ENCODE results near the gene ASXL1. TPM values are rescaled to one million over a fixed set of nuclear protein-coding genes. Genes with fewer than 3 reads are reported as not detected.
"Not testable (repeated sequence)": the region's sequence is repeated elsewhere in the genome, so short reads cannot be mapped to it uniquely, and the experiment has no call there.

ASXL1 gene
- total RNA-seq, 6 donors from 2014 or later, result 60.6 to 389 (median 88.5) TPM

GRCh38 chr20:32366380-32366779, 8.2 kb downstream of the ASXL1 start:
- 79 to 85% methylated on average over 2 of the region's 2 CpGs for WGBS, 2 donors
- no peaks in the 10 kb centered on the region for H3K9me3 ChIP-seq
- H3K4me3 ChIP-seq, result no peak overlapping the region
- no peak overlapping the region for H3K27ac ChIP-seq
- no peaks in the 10 kb centered on the region for H3K27me3 ChIP-seq
- H3K36me3 ChIP-seq, result peaks cover 0 to 21% (median 11%) of the 10 kb centered on the region in 4 donors
- DNase-seq (no peak), ATAC-seq (ENCODE audit: low FRiP score in 2 of 2) (no peak)
- TF ChIP-seq POLR2AphosphoS5 (IDR thresholded peaks at IDR 0.05) (no peak), POLR2A (IDR thresholded peaks at IDR 0.05) (no peak), CTCF (IDR thresholded peaks at IDR 0.05) (no peak), EP300 (IDR thresholded peaks at IDR 0.05) (no peak)
- H3K4me1 ChIP-seq, result peaks cover 24 to 70% (median 43%) of the 10 kb centered on the region in 4 donors

GRCh38 chr20:32368323-32368722, 10.2 kb downstream of the ASXL1 start:
- DNase-seq (no peak), ATAC-seq (ENCODE audit: low FRiP score in 2 of 2) (no peak)
- peaks cover 4 to 37% (median 17%) of the 10 kb centered on the region in 4 donors for H3K36me3 ChIP-seq
- no peak for TF ChIP-seq POLR2A (IDR thresholded peaks at IDR 0.05)
- TF ChIP-seq CTCF (IDR thresholded peaks at IDR 0.05), result no peak
- no peak for TF ChIP-seq POLR2AphosphoS5 (IDR thresholded peaks at IDR 0.05)
- TF ChIP-seq EP300 (IDR thresholded peaks at IDR 0.05), result no peak
- H3K4me1 ChIP-seq, result peaks cover 19 to 50% (median 27%) of the 10 kb centered on the region in 4 donors
- H3K27ac ChIP-seq, result no peak overlapping the region
- H3K9me3 ChIP-seq, result no peaks in the 10 kb centered on the region
- no peak overlapping the region for H3K4me3 ChIP-seq
- H3K27me3 ChIP-seq, result no peaks in the 10 kb centered on the region

GRCh38 chr20:32368925-32369324, 10.8 kb downstream of the ASXL1 start:
- WGBS, 2 donors, result 73 to 79% methylated on average over 6 of the region's 6 CpGs
- no peak overlapping the region for H3K4me3 ChIP-seq
- ATAC-seq (ENCODE audit: low FRiP score in 2 of 2) (no peak), DNase-seq (no peak)
- no peaks in the 10 kb centered on the region for H3K9me3 ChIP-seq
- H3K27ac ChIP-seq, result no peak overlapping the region
- no peaks in the 10 kb centered on the region for H3K27me3 ChIP-seq
- H3K4me1 ChIP-seq, result peaks cover 19 to 46% (median 24%) of the 10 kb centered on the region in 4 donors
- H3K36me3 ChIP-seq, result peaks cover 4 to 39% (median 21%) of the 10 kb centered on the region in 4 donors
- TF ChIP-seq CTCF (IDR thresholded peaks at IDR 0.05) (no peak), EP300 (IDR thresholded peaks at IDR 0.05) (no peak), POLR2AphosphoS5 (IDR thresholded peaks at IDR 0.05) (no peak), POLR2A (IDR thresholded peaks at IDR 0.05) (no peak)

GRCh38 chr20:32370897-32371296, 12.8 kb downstream of the ASXL1 start:
- no peaks in the 10 kb centered on the region for H3K27me3 ChIP-seq
- WGBS, 2 donors, result 92 to 93% methylated on average over 2 of the region's 2 CpGs
- no peak for DNase-seq
- no peak for ATAC-seq (ENCODE audit: low FRiP score in 2 of 2)
- H3K4me1 ChIP-seq, result peaks cover 7 to 31% (median 15%) of the 10 kb centered on the region in 4 donors
- H3K36me3 ChIP-seq, result peaks cover 8 to 57% (median 27%) of the 10 kb centered on the region in 4 donors
- no peaks in the 10 kb centered on the region for H3K9me3 ChIP-seq
- H3K27ac ChIP-seq, result no peak overlapping the region
- H3K4me3 ChIP-seq, result no peak overlapping the region
- TF ChIP-seq EP300 (IDR thresholded peaks at IDR 0.05) (no peak), POLR2AphosphoS5 (IDR thresholded peaks at IDR 0.05) (no peak), POLR2A (IDR thresholded peaks at IDR 0.05) (no peak), CTCF (IDR thresholded peaks at IDR 0.05) (no peak)

GRCh38 chr20:32378461-32378860, 20.3 kb downstream of the ASXL1 start:
- TF ChIP-seq EP300 (IDR thresholded peaks at IDR 0.05) (no peak), CTCF (IDR thresholded peaks at IDR 0.05) (no peak), POLR2AphosphoS5 (IDR thresholded peaks at IDR 0.05) (no peak), POLR2A (IDR thresholded peaks at IDR 0.05) (no peak)
- no peak overlapping the region for H3K4me3 ChIP-seq
- peaks cover 2 to 50% (median 11%) of the 10 kb centered on the region in 4 donors for H3K36me3 ChIP-seq
- H3K27ac ChIP-seq, result no peak overlapping the region
- ATAC-seq (ENCODE audit: low FRiP score in 2 of 2) (no peak), DNase-seq (no peak)
- WGBS, 2 donors, result 67 to 72% methylated on average over 2 of the region's 2 CpGs
- H3K9me3 ChIP-seq, result no peaks in the 10 kb centered on the region
- no peaks in the 10 kb centered on the region for H3K27me3 ChIP-seq
- H3K4me1 ChIP-seq, result no peaks in the 10 kb centered on the region

- not testable (repeated sequence) for H3K27me3 ChIP-seq; ATAC-seq (ENCODE audit: low FRiP score in 2 of 2); DNase-seq; H3K9me3 ChIP-seq; H3K27ac ChIP-seq; H3K4me3 ChIP-seq; H3K4me1 ChIP-seq
- 94 to 95% methylated on average over 9 of the region's 9 CpGs for whole genome bisulfite sequencing, 2 donors
- H3K36me3 ChIP-seq, result peaks cover 0 to 37% (median 3%) of the 10 kb centered on the region in 4 donors
Observed at GRCh38 chr20:32380037-32380436, 21.9 kb downstream of the ASXL1 start.
